Endothelial cell of umbilical vein (primary cell): ENCODE measurements around the gene SH3TC1. TPM values are rescaled to one million over a fixed set of nuclear protein-coding genes. Genes with fewer than 3 reads are reported as not detected.
A peak's percentile ranks its signal among the peaks of the same experiment; 100 is the strongest.

ENCODE experiments used
- BruUV-seq: library from RNA; stranded (reverse); fragments of 400-500 nt; replicated peaks from 2 replicates; lab custom pipeline; 2021; lab: Mats Ljungman, UMichigan
- CTCF ChIA-PET: fragments of 300-600, 350-600 bp; sonication (Branson Sonifier 250); formaldehyde crosslinking; loops from one replicate; lab custom pipeline; 2021; ENCODE audit warnings: antibody characterized with exemption, inconsistent platforms; lab: Charles Lee
- POLR2A ChIA-PET: fragments of 300-600, 350-600 bp; sonication (Branson Sonifier 250); formaldehyde crosslinking; loops from one replicate; lab custom pipeline; 2021; ENCODE audit warnings: antibody characterized with exemption, inconsistent platforms; lab: Charles Lee
- DNase-seq: peaks from one replicate; pipeline ENCODE4 v3.0.0-alpha.2; 2011; ENCODE audit warnings: low read depth, low spot score
- FAIRE-seq: peaks from 2 replicates; lab custom pipeline; 2011; peaks lifted over from hg19 to GRCh38; lab: Jason Lieb, UNC
- H2AFZ ChIP-seq: 2 replicates; pipeline ENCODE4 v1.6.0; 2012; ENCODE audit warnings: low read depth, low read length, control low read depth, inconsistent platforms
- H3K27ac ChIP-seq: 2 replicates; pipeline ENCODE4 v1.5.1; 2011; ENCODE audit warnings: low read depth, mild to moderate bottlenecking, control low read depth, low read length, moderate library complexity; ENCODE audit not compliant: insufficient read depth
- H3K27me3 ChIP-seq, 2 experiments: 2 replicates each; pipeline versions ENCODE4 v1.6.0 to v1.6.1; 2011; ENCODE audit warnings: low read length in 2 of 2, mixed read lengths in 1 of 2; ENCODE audit not compliant: control insufficient read depth in 2 of 2, insufficient read depth in 2 of 2
- H3K36me3 ChIP-seq, 2 experiments: 2 replicates in 1 of 2; 3 replicates in 1 of 2; pipeline ENCODE4 v1.5.1; 2011; ENCODE audit warnings: low read length in 2 of 2, mild to moderate bottlenecking in 1 of 2, moderate library complexity in 1 of 2; ENCODE audit not compliant: control insufficient read depth in 2 of 2, insufficient read depth in 2 of 2; ENCODE audit errors: extremely low read depth in 1 of 2
- H3K4me1 ChIP-seq: 3 replicates; pipeline ENCODE4 v1.5.1; 2011; ENCODE audit warnings: mild to moderate bottlenecking, low read length; ENCODE audit not compliant: control insufficient read depth, insufficient read depth; ENCODE audit errors: extremely low read depth
- H3K4me2 ChIP-seq: 2 replicates; pipeline ENCODE4 v1.6.1; 2011; ENCODE audit warnings: low read length, control low read depth, mixed read lengths; ENCODE audit not compliant: insufficient read depth
- H3K4me3 ChIP-seq, 3 experiments: fragments of 200-600 bp in 1 of 3; sonication (generic), shearing (Covaris generic) in 1 of 3; replicated peaks in 1 of 3; 2 replicates each; pipeline ENCODE4 v1.5.1; 2011 to 2016; ENCODE audit warnings: control low read depth in 3 of 3, low read length in 3 of 3, mild to moderate bottlenecking in 2 of 3, inconsistent platforms in 1 of 3, low read depth in 1 of 3, moderate library complexity in 1 of 3; ENCODE audit not compliant: insufficient read depth in 1 of 3
- H3K79me2 ChIP-seq: 2 replicates; pipeline ENCODE4 v1.6.0; 2012; ENCODE audit warnings: low read length, inconsistent platforms; ENCODE audit not compliant: control insufficient read depth, insufficient read depth
- H3K9ac ChIP-seq: replicated peaks from 2 replicates; pipeline ENCODE3; 2011; ENCODE audit warnings: low read length, control low read depth; ENCODE audit not compliant: insufficient read depth; ENCODE audit errors: extremely low read depth
- H3K9me1 ChIP-seq: replicated peaks from 3 replicates; pipeline ENCODE4 v1.6.0; 2011; ENCODE audit warnings: mild to moderate bottlenecking, low read length; ENCODE audit not compliant: control insufficient read depth, insufficient read depth; ENCODE audit errors: extremely low read depth
- H3K9me3 ChIP-seq: replicated peaks from 2 replicates; pipeline ENCODE4 v1.5.1; 2012; ENCODE audit warnings: low read length, inconsistent platforms; ENCODE audit not compliant: control insufficient read depth, insufficient read depth
- H4K20me1 ChIP-seq: replicated peaks from 2 replicates; pipeline ENCODE3; 2011; ENCODE audit warnings: mild to moderate bottlenecking, low read length; ENCODE audit not compliant: control insufficient read depth, insufficient read depth; ENCODE audit errors: extremely low read depth
- EZH2 ChIP-seq: IDR thresholded peaks from 2 replicates; pipeline ENCODE4 v1.6.1; 2012; ENCODE audit warnings: borderline replicate concordance, low read depth, mild to moderate bottlenecking, moderate library complexity, low read length, inconsistent platforms; ENCODE audit not compliant: severe bottlenecking
- FOS ChIP-seq: IDR thresholded peaks from 2 replicates; pipeline ENCODE4 v1.6.1; 2011; ENCODE audit warnings: mild to moderate bottlenecking, low read length, moderate library complexity, borderline replicate concordance; ENCODE audit not compliant: insufficient read depth
- GATA2 ChIP-seq: IDR thresholded peaks from 2 replicates; pipeline ENCODE4 v1.7.0; 2011; ENCODE audit warnings: low read depth, mild to moderate bottlenecking, moderate library complexity, mixed read lengths, low read length; ENCODE audit not compliant: insufficient read length, insufficient read depth
- JUN ChIP-seq: IDR thresholded peaks from 2 replicates; pipeline ENCODE4 v1.6.1; 2011; ENCODE audit warnings: borderline replicate concordance, low read depth; ENCODE audit not compliant: insufficient read length, insufficient read depth
- MYC ChIP-seq: IDR thresholded peaks from one replicate; pipeline ENCODE4 v1.6.1; 2011; ENCODE audit warnings: mild to moderate bottlenecking, low read depth, low read length
- POLR2A ChIP-seq: IDR thresholded peaks from 2 replicates; pipeline ENCODE4 v1.6.1; 2012; ENCODE audit warnings: low read depth, mild to moderate bottlenecking, control low read depth, low read length
- POLR2AphosphoS5 ChIP-seq: IDR thresholded peaks from 2 replicates; pipeline ENCODE4 v1.6.1; 2012; ENCODE audit warnings: low read depth, mild to moderate bottlenecking, control low read depth, low read length, moderate library complexity; ENCODE audit not compliant: insufficient read depth
- dilution Hi-C: fragments of 300-500 bp; cut with MboI; formaldehyde crosslinking; loops from one replicate; pipeline ENCODE4 v1.15.0; 2019; ENCODE audit warnings: low sequenced_read_pairs; ENCODE audit not compliant: extremely low pct_ligation_motif_present
- intact Hi-C: fragments of 100-400 bp; cut with micrococcal nuclease; formaldehyde crosslinking; loops from one replicate; pipeline ENCODE4 v1.10.0; 2022
- polyA plus RNA-seq, 4 experiments: library from polyadenylated mRNA; depleted of rRNA in 3 of 4; stranded (reverse) in 3 of 4; unstranded in 1 of 4; fragments of >200 nt; gene quantifications; 2 replicates each; pipeline versions ENCODE4 v1.2.1 to v1.2.3, GENCODE V29; 2011 to 2012; ENCODE audit warnings: missing spikeins in 1 of 4
- total RNA-seq: library from RNA; stranded (reverse); gene quantifications from 2 replicates; pipeline ENCODE4 v1.2.3, GENCODE V29; 2021
- TF ChIP-seq, protein P1 (sequence below), 2 donors: IDR thresholded peaks; 1 replicate in 1 of 2; 2 replicates in 1 of 2; pipeline ENCODE4 v1.5.1; 2011; ENCODE audit warnings: low read length in 2 of 2, mild to moderate bottlenecking in 2 of 2, moderate library complexity in 2 of 2, control low read depth in 1 of 2, inconsistent platforms in 1 of 2, low read depth in 1 of 2; ENCODE audit not compliant: insufficient read depth in 1 of 2; ENCODE audit errors: extremely low read depth in 1 of 2
- TF ChIP-seq, protein P2 (sequence below): IDR thresholded peaks from 2 replicates; pipeline ENCODE4 v1.6.1; 2011; ENCODE audit not compliant: insufficient read depth, insufficient read length

Gene SH3TC1
- total and polyA plus RNA-seq, 2 donors (not counting 3 experiments of a cell fraction or from before 2014, with no cell fraction given) = 96.5 to 192 TPM

DNA sequence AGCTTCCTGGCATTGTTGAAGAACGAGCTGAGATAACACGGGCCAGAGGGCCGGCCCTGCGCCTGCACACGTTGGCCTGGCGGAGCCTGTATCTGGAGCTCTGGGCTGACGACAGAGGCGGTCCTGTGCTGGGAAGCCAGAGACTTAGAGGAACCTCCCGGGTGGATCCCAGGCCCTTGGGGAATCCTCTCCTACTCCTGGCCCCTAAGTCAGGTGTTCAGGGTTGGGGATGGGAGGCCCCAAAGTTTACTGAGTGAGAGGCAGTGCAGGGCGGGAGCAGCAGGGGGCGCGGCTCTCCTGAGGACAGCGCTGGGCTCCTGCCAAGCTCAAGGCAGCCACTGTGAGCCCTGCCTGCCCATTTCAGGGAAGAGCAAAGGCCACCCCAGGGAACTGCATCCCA, 68.0 kb downstream of the SH3TC1 start:
- ChIA-PET POLR2A (interaction anchor here (0.5 kb wide), 1 partner anchor 857 kb away, joined by 3 read pairs; no protein-coding TSS in a partner anchor), CTCF (interaction anchor here (0.5 to 6.4 kb wide), 37 partner anchors 9 to 161 kb away, joined by 3 to 242 read pairs (median 7); no protein-coding TSS in a partner anchor)
- DNase-seq = peak; percentile 72
- TF ChIP-seq, protein P1, sequence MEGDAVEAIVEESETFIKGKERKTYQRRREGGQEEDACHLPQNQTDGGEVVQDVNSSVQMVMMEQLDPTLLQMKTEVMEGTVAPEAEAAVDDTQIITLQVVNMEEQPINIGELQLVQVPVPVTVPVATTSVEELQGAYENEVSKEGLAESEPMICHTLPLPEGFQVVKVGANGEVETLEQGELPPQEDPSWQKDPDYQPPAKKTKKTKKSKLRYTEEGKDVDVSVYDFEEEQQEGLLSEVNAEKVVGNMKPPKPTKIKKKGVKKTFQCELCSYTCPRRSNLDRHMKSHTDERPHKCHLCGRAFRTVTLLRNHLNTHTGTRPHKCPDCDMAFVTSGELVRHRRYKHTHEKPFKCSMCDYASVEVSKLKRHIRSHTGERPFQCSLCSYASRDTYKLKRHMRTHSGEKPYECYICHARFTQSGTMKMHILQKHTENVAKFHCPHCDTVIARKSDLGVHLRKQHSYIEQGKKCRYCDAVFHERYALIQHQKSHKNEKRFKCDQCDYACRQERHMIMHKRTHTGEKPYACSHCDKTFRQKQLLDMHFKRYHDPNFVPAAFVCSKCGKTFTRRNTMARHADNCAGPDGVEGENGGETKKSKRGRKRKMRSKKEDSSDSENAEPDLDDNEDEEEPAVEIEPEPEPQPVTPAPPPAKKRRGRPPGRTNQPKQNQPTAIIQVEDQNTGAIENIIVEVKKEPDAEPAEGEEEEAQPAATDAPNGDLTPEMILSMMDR (IDR thresholded peaks at IDR 0.05; ENCODE audit: extremely low read depth in 1 of 2, insufficient read depth in 1 of 2, low read depth in 1 of 2, low read length in 2 of 2) = peak; percentile 90 to 94
- TF ChIP-seq GATA2 (no peak), MYC (no peak), EZH2 (no peak), POLR2AphosphoS5 (no peak), JUN (no peak), FOS (no peak), POLR2A (no peak)
- TF ChIP-seq, protein P2, sequence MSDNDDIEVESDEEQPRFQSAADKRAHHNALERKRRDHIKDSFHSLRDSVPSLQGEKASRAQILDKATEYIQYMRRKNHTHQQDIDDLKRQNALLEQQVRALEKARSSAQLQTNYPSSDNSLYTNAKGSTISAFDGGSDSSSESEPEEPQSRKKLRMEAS = no peak
- H3K9ac ChIP-seq = no peak overlapping the region
- no peaks in the 10 kb centered on the region for H3K9me3 ChIP-seq
- no peaks in the 10 kb centered on the region for H3K79me2 ChIP-seq
- intact Hi-C loops (loop anchor here (1.0 to 10.0 kb wide), 5 partner anchors 76 to 328 kb away; partner anchors contain the start of gene CPZ), dilution Hi-C loops (no loop called here)
- no peaks in the 10 kb centered on the region for H3K36me3 ChIP-seq
- H3K4me2 ChIP-seq = no peak overlapping the region
- no peaks in the 10 kb centered on the region for H4K20me1 ChIP-seq
- no peak overlapping the region for H3K27ac ChIP-seq
- peaks cover 11% of the 10 kb centered on the region for H3K4me1 ChIP-seq
- no peaks in the 10 kb centered on the region for H3K9me1 ChIP-seq
- peak; percentile 94 for FAIRE-seq
- no peak overlapping the region for H3K4me3 ChIP-seq
- no TSS peak for BruUV-seq
- H2AFZ ChIP-seq = peak overlapping the region; percentile 30
- no peaks in the 10 kb centered on the region for H3K27me3 ChIP-seq
